Measurements from ENCODE around the gene GRK5. TPM values are rescaled to one million over a fixed set of nuclear protein-coding genes. Genes with fewer than 3 reads are reported as not detected.

The GRK5 gene
- total RNA-seq, 4 donors from 2014 or later = 9.2 to 27.3 (median 15.0) TPM

DNA sequence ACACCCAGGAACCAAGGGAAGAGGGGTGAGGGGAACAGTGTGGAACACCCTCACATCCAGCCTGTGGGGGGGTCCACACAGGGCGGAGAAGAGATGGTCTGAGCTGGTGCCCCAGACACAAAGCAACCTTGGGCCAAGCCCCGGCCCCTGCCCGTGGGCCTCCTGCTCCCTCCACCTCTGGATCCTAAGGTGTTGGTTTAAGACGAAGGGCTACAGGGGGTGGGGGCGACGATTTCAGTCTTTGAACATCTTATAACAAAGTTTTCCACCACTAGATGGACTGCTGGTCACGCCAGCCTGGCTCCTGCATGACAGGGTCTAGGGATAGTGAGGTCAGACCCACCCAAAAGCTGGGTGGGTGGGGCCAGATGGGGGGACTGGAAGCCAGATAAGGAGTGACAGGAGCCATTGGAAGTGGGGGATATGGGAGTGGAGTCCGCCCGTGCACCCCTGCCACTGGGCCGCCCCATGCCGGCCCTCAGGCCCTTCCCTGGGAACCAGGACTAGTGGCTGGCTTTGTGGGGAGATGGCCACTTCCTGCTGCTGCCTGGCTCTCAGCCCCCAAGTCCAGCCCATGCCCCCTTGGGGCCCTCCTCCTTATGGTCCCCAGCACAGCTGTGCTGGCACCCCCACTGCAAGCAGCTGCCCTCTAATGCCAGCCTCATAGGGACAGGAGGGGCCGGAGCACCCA is 236.7 kb downstream of the GRK5 start:
- no peak for TF ChIP-seq POLR2A (IDR thresholded peaks at IDR 0.05)
- TF ChIP-seq, protein P1, sequence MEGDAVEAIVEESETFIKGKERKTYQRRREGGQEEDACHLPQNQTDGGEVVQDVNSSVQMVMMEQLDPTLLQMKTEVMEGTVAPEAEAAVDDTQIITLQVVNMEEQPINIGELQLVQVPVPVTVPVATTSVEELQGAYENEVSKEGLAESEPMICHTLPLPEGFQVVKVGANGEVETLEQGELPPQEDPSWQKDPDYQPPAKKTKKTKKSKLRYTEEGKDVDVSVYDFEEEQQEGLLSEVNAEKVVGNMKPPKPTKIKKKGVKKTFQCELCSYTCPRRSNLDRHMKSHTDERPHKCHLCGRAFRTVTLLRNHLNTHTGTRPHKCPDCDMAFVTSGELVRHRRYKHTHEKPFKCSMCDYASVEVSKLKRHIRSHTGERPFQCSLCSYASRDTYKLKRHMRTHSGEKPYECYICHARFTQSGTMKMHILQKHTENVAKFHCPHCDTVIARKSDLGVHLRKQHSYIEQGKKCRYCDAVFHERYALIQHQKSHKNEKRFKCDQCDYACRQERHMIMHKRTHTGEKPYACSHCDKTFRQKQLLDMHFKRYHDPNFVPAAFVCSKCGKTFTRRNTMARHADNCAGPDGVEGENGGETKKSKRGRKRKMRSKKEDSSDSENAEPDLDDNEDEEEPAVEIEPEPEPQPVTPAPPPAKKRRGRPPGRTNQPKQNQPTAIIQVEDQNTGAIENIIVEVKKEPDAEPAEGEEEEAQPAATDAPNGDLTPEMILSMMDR (IDR thresholded peaks at IDR 0.05) = no peak
- H3K4me1 ChIP-seq = peaks cover 7 to 16% of the 10 kb centered on the region in 2 donors
- no peak for DNase-seq
- WGBS, 2 donors = 85 to 92% methylated on average over 6 to 12 of the region's 12 CpGs
- H3K4me3 ChIP-seq (replicated peaks in 1 of 3) = no peak overlapping the region
- intact Hi-C loops (cut with DNase I) = loop anchor here (2.0 kb wide), 1 partner anchor 239 kb away; no protein-coding TSS in a partner anchor
- no peaks in the 10 kb centered on the region for H3K9me3 ChIP-seq
- no peak overlapping the region for H3K27ac ChIP-seq
- H3K36me3 ChIP-seq = peaks cover 0 to 5% of the 10 kb centered on the region in 2 donors
- H3K27me3 ChIP-seq = no peaks in the 10 kb centered on the region

DNA sequence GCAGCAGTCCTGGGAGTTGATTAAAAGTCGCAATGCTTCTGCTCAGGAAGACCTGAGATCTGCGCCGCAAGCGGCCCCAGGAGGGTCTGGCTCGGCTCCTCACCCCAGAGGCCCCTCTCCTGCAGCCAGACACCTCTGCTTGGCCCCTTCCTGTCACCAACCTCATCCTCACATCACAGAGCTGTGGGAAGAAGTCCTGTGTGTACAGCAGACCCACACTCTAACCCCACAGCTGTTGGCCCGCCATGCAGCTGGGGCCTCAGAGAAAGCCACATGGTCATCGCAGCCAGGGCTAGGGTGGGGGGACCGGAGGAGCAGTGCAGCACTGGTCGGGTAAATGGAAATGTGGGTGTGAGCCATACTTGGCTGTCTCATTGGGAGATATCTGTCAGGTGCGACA is 237.5 kb downstream of the GRK5 start:
- Histone ChIP-seq H3K27ac (no peak overlapping the region), H3K4me1 (peaks cover 2 to 23% of the 10 kb centered on the region in 2 donors), H3K4me3 (replicated peaks in 1 of 3) (no peak overlapping the region), H3K27me3 (no peaks in the 10 kb centered on the region), H3K36me3 (peaks cover 0 to 5% of the 10 kb centered on the region in 2 donors), H3K9me3 (no peaks in the 10 kb centered on the region)
- no peak for TF ChIP-seq POLR2A (IDR thresholded peaks at IDR 0.05)
- TF ChIP-seq, protein P1 (IDR thresholded peaks at IDR 0.05) = no peak
- 82 to 88% methylated on average over 9 to 10 of the region's 10 CpGs for WGBS, 2 donors
- DNase-seq = no peak
- intact Hi-C loops (cut with DNase I) = loop anchor here (2.0 kb wide), 1 partner anchor 240 kb away; no protein-coding TSS in a partner anchor

DNA sequence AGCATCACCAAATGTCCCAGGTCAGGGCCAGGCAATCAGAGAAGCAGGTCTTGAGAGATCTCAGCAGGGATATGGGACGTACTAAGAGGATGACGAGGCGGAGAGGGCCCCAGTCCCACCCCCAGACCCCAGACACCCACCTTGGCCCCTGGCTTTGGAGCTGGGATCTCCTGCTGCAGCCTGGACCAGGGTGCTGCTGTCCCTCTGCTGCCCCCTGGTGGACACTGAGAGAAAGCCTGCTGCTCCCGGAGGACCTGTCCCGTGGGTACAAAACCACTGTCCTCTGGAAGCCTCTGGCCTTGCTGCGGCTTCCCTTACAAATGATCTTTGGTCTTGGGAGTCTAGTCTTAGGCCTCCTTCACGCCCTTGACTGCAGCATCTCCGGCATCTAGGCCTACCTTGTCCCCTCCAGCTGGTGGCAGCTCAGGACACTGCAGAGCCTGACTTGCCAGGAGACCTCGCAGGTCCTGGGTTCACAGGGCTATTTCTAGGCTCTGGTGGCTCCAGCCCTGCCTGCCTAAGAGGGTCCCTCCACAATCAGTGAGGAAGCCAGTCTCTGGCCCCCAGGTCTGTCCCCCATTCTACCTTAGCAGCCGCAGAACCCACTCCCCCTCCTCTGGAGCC is 238.1 kb downstream of the GRK5 start:
- DNase-seq = peak; percentile 83 to 89
- intact Hi-C loops (cut with DNase I) = loop anchor here (2.0 kb wide), 1 partner anchor 241 kb away; no protein-coding TSS in a partner anchor
- Histone ChIP-seq H3K4me3 (replicated peaks in 1 of 3) (no peak overlapping the region), H3K9me3 (no peaks in the 10 kb centered on the region), H3K27me3 (no peaks in the 10 kb centered on the region), H3K27ac (no peak overlapping the region), H3K4me1 (peaks cover 0 to 29% of the 10 kb centered on the region in 2 donors), H3K36me3 (peaks cover 0 to 5% of the 10 kb centered on the region in 2 donors)
- TF ChIP-seq, protein P1 (IDR thresholded peaks at IDR 0.05) = peak; percentile 81 to 96 (median 90)
- TF ChIP-seq POLR2A (IDR thresholded peaks at IDR 0.05) = no peak
- 17 to 37% methylated on average over 9 to 10 of the region's 10 CpGs for WGBS, 2 donors

DNA sequence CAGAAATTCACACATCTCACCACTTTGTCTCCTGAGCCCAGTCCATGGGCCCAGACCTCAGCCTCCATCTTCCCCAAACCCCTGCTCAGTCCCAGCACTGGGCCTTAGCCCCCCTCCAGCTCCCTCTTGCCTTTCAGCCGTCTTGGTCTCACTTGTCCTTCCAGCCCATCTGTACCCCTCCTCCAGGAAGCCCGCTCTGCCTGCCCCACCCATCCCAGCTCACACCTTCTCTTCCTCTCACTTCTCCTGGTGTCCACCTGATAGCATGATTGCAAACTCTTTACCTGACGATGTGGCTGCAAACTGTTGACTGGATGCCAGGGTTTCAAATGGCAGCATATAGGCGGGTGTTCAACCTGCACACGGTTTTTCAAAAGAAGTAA is 238.6 kb downstream of the GRK5 start:
- 85 to 89% methylated on average over 5 of the region's 5 CpGs for WGBS, 2 donors
- Histone ChIP-seq H3K27me3 (no peaks in the 10 kb centered on the region), H3K4me3 (replicated peaks in 1 of 3) (no peak overlapping the region), H3K27ac (no peak overlapping the region), H3K36me3 (peaks cover 0 to 5% of the 10 kb centered on the region in 2 donors), H3K9me3 (no peaks in the 10 kb centered on the region), H3K4me1 (peaks cover 0 to 31% of the 10 kb centered on the region in 2 donors)
- DNase-seq = no peak
- no peak for TF ChIP-seq POLR2A (IDR thresholded peaks at IDR 0.05)
- TF ChIP-seq, protein P1 (IDR thresholded peaks at IDR 0.05) = no peak
- intact Hi-C loops (cut with DNase I) = loop anchor here (2.0 kb wide), 1 partner anchor 241 kb away; no protein-coding TSS in a partner anchor

All from thyroid gland (tissue), 4 donors.